Stomach (tissue), 4 donors: ENCODE data around the gene KRT24.
A peak's percentile ranks its signal among the peaks of the same experiment; 100 is the strongest.

Experiments
- CTCF ChIP-seq, 7 experiments: fragments of 450-650 bp in 4 of 7; fragments of 200-600 bp in 3 of 7; sonication (generic) in 3 of 7; IDR thresholded peaks; one replicate each; pipeline ENCODE4 v1.5.1; 2016 to 2019; ENCODE audit warnings: antibody characterized with exemption in 7 of 7, control low read depth in 2 of 7, mild to moderate bottlenecking in 1 of 7
- POLR2A ChIP-seq, 4 donors: fragments of 450-650 bp; IDR thresholded peaks; one replicate each; pipeline ENCODE4 v1.6.1; 2016; ENCODE audit warnings: antibody characterized with exemption in 4 of 4, control low read depth in 2 of 4, mild to moderate bottlenecking in 1 of 4, moderate library complexity in 1 of 4
- POLR2AphosphoS5 ChIP-seq, 3 donors: sonication (generic); formaldehyde crosslinking; IDR thresholded peaks; one replicate each; pipeline ENCODE4 v1.6.1; 2016; ENCODE audit warnings: antibody characterized with exemption in 3 of 3

- TF ChIP-seq CTCF (IDR thresholded peaks at IDR 0.05) (no peak), POLR2AphosphoS5 (IDR thresholded peaks at IDR 0.05) (peak in 1 of 3 donors; percentile 11), POLR2A (IDR thresholded peaks at IDR 0.05) (no peak)
Observed at GRCh38 chr17:40686192-40686591, 17.4 kb downstream of the KRT24 start.
